Astrocyte (in vitro differentiated cells and primary cell): ENCODE measurements around the gene CDC34.

Experiments
- EZH2 ChIP-seq: IDR thresholded peaks from 2 replicates; pipeline ENCODE4 v1.6.1; 2012; ENCODE audit warnings: mild to moderate bottlenecking, low read length, inconsistent platforms; ENCODE audit not compliant: insufficient read depth
- TF ChIP-seq, protein P1 (sequence below): IDR thresholded peaks from 2 replicates; pipeline ENCODE4 v1.5.1; 2011; ENCODE audit warnings: low read depth, mild to moderate bottlenecking, inconsistent platforms, low read length, moderate library complexity; ENCODE audit not compliant: insufficient read depth

DNA sequence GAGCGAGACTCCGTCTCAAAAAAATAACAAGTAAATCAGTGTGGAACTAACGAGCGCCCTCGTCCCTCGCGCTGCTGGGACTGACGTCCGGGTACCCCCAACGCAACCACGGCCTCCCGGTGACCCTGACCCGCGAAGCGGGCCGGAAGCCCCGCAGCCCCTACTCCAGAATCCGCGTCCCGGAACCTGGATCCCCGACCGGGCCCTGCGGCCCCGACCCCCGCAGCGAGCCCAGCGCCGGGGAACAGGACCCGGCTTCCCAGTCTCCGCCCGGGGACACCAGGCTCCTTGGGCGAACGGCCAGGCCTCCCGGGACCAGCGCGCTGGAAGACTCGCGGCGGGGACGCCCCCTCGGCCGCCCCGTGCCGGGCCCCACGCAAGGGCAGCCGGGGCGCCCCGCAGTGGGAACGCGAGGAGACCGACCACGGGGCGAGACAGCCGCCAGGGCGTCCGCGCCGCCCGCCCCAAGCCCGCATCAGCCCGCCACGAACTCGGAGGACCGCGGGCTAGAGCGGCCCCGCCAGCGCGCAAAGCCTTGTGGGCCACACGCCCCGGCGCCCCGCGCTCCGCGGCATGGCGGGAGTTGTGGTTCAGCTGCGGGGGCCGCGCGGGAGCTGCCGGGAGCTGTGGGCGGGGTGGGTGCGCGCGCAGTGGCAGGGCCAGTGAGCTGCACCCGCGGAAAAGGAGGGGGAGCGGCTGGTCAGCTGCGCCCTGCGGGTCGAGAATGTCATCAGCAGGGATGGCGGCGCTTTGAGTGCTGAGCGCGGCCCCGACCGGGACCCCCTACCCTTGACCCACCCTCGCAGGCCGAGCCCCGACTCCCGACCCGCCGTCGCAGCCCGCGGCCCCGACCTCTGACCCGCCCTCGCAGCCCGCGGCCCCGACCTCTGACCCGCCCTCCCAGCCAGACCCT lies 42.8 kb upstream of the CDC34 start:
- TF ChIP-seq, protein P1, sequence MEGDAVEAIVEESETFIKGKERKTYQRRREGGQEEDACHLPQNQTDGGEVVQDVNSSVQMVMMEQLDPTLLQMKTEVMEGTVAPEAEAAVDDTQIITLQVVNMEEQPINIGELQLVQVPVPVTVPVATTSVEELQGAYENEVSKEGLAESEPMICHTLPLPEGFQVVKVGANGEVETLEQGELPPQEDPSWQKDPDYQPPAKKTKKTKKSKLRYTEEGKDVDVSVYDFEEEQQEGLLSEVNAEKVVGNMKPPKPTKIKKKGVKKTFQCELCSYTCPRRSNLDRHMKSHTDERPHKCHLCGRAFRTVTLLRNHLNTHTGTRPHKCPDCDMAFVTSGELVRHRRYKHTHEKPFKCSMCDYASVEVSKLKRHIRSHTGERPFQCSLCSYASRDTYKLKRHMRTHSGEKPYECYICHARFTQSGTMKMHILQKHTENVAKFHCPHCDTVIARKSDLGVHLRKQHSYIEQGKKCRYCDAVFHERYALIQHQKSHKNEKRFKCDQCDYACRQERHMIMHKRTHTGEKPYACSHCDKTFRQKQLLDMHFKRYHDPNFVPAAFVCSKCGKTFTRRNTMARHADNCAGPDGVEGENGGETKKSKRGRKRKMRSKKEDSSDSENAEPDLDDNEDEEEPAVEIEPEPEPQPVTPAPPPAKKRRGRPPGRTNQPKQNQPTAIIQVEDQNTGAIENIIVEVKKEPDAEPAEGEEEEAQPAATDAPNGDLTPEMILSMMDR: no peak
- no peak for TF ChIP-seq EZH2
